Gastrocnemius medialis (tissue), 4 donors: ENCODE results near the gene KCNH2. TPM values are rescaled to one million over a fixed set of nuclear protein-coding genes. Genes with fewer than 3 reads are reported as not detected.

Experiments used
- ATAC-seq, 2 donors: fragments of 150-250 bp; one replicate each; pipeline ENCODE4 v1.9.1; 2016
- DNase-seq, 2 donors: peaks; one replicate each; pipeline ENCODE4 v3.0.0-alpha.2; 2019
- H3K27ac ChIP-seq, 4 donors: fragments of 200-600 bp; sonication (generic); 1 replicate in 1 of 4; 2 replicates in 3 of 4; pipeline ENCODE4 v1.5.1; 2016 to 2018; ENCODE audit warnings: mild to moderate bottlenecking in 2 of 4, moderate library complexity in 1 of 4
- H3K27me3 ChIP-seq, 3 donors: fragments of 200-600 bp; sonication (generic) in 2 of 3; 1 replicate in 1 of 3; 2 replicates in 2 of 3; pipeline versions ENCODE4 v1.5.1 to v1.6.0; 2016 to 2019; ENCODE audit warnings: mild to moderate bottlenecking in 1 of 3, moderate library complexity in 1 of 3
- H3K36me3 ChIP-seq, 2 donors: fragments of 200-600 bp; sonication (generic) in 1 of 2; one replicate each; pipeline ENCODE4 v1.5.1; 2017 to 2018
- H3K4me1 ChIP-seq, 2 donors: fragments of 200-600 bp; sonication (generic) in 1 of 2; one replicate each; pipeline ENCODE4 v1.5.1; 2016 to 2017; ENCODE audit warnings: mild to moderate bottlenecking in 2 of 2
- H3K4me3 ChIP-seq, 4 donors: fragments of 200-600 bp; sonication (generic) in 3 of 4; 1 replicate in 1 of 4; 2 replicates in 3 of 4; pipeline ENCODE4 v1.5.1; 2016 to 2019; ENCODE audit warnings: mild to moderate bottlenecking in 2 of 4
- H3K9me3 ChIP-seq, 3 donors: fragments of 200-600 bp; sonication (generic) in 2 of 3; 1 replicate in 1 of 3; 2 replicates in 2 of 3; pipeline ENCODE4 v1.5.1; 2016 to 2019
- POLR2A ChIP-seq, 2 donors: fragments of 450-650 bp; IDR thresholded peaks; one replicate each; pipeline ENCODE4 v1.6.1; 2017; ENCODE audit warnings: antibody characterized with exemption in 2 of 2, mild to moderate bottlenecking in 2 of 2, moderate library complexity in 2 of 2
- in situ Hi-C, 4 donors: fragments of 200-750 bp; cut with MboI; loops; one replicate each; pipeline versions ENCODE4 v1.15.0 to v1.8.0; 2017; ENCODE audit warnings: low sequenced_read_pairs in 4 of 4
- intact Hi-C: fragments of 100-400 bp; cut with DNase I; formaldehyde crosslinking; loops from one replicate; pipeline ENCODE4 v1.15.1; 2023; ENCODE audit warnings: low total_unique reads
- total RNA-seq, 4 donors: library from RNA; depleted of rRNA; stranded (reverse); fragments of >200 nt; gene quantifications; one replicate each; pipeline versions ENCODE4 v1.1.0 to v1.2.3, GENCODE V29; 2016
- TF ChIP-seq, protein P1 (sequence below), 5 experiments: fragments of 450-650 bp in 3 of 5; fragments of 200-600 bp in 2 of 5; sonication (generic) in 2 of 5; IDR thresholded peaks in 4 of 5; conservative IDR thresholded peaks in 1 of 5; 1 replicate in 4 of 5; 2 replicates in 1 of 5; pipeline ENCODE4 v1.5.1; 2016 to 2019; ENCODE audit warnings: antibody characterized with exemption in 5 of 5, mild to moderate bottlenecking in 3 of 5, moderate library complexity in 3 of 5

Gene KCNH2
- total RNA-seq, 4 donors from 2014 or later: 0.19 to 1.00 (median 0.46) TPM; not detected in 1

DNA sequence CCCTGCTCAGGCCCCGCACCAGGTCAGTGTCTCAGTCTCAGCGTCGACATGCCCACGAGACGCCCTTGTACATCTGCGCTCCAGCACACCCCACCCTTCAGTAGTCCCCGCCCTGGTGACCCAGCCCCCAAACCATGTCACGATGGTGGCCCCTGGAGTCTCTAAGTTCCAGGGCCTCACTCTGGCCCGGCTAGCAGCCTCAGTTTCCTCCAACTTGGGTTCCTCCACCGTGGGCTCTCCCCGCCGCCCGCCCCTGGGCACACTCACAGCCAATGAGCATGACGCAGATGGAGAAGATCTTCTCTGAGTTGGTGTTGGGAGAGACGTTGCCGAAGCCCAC, 27.0 kb downstream of the KCNH2 start:
- DNase-seq (no peak), ATAC-seq (no peak)
- Histone ChIP-seq H3K9me3 (no peaks in the 10 kb centered on the region), H3K4me3 (no peak overlapping the region), H3K4me1 (peaks cover 0 to 6% of the 10 kb centered on the region in 2 donors), H3K27ac (no peak overlapping the region), H3K36me3 (no peaks in the 10 kb centered on the region), H3K27me3 (no peaks in the 10 kb centered on the region)
- TF ChIP-seq POLR2A (IDR thresholded peaks at IDR 0.05): no peak
- TF ChIP-seq, protein P1, sequence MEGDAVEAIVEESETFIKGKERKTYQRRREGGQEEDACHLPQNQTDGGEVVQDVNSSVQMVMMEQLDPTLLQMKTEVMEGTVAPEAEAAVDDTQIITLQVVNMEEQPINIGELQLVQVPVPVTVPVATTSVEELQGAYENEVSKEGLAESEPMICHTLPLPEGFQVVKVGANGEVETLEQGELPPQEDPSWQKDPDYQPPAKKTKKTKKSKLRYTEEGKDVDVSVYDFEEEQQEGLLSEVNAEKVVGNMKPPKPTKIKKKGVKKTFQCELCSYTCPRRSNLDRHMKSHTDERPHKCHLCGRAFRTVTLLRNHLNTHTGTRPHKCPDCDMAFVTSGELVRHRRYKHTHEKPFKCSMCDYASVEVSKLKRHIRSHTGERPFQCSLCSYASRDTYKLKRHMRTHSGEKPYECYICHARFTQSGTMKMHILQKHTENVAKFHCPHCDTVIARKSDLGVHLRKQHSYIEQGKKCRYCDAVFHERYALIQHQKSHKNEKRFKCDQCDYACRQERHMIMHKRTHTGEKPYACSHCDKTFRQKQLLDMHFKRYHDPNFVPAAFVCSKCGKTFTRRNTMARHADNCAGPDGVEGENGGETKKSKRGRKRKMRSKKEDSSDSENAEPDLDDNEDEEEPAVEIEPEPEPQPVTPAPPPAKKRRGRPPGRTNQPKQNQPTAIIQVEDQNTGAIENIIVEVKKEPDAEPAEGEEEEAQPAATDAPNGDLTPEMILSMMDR (IDR thresholded peaks at IDR 0.05 in 4 of 5, conservative IDR thresholded peaks at IDR 0.05 in 1 of 5): no peak
- intact Hi-C loops (no loop called here), in situ Hi-C loops (no loop called here)

DNA sequence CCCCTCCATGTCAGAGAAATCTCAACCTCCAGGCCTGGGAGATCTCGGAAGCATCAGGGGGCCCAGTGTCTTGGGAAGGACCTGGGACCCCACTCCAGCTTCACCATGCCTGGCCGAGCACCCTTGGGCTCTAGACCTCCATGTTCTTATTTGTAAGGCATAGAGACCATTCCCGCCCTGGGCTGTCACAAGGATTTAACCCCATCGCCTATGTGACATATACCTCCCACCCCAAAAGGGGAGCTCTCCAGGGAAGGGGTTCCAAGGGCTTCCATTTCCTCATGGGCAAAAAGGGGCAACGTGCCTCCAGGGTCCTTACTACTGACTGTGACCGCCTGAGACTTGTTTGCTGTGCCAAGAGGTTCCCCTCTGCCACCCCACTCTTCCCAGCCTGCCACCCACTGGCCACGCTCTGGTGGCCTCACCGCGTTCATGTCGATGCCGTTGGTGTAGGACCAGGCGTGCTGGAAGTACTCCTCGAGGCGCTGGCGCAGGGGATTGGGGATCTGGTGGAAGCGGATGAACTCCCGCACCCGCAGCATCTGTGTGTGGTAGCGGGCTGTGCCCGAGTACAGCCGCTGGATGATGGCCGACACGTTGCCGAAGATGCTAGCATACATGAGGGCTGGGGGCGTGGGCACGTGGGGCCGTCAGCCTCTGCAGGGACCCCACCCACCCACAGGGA, 27.5 kb downstream of the KCNH2 start:
- H3K27me3 ChIP-seq: no peaks in the 10 kb centered on the region
- in situ Hi-C loops (no loop called here), intact Hi-C loops (no loop called here)
- H3K4me1 ChIP-seq: peaks cover 0 to 6% of the 10 kb centered on the region in 2 donors
- DNase-seq: no peak
- H3K27ac ChIP-seq: no peak overlapping the region
- no peaks in the 10 kb centered on the region for H3K36me3 ChIP-seq
- no peak overlapping the region for H3K4me3 ChIP-seq
- ATAC-seq: no peak
- TF ChIP-seq POLR2A (IDR thresholded peaks at IDR 0.05): no peak
- TF ChIP-seq, protein P1 (IDR thresholded peaks at IDR 0.05 in 4 of 5, conservative IDR thresholded peaks at IDR 0.05 in 1 of 5): no peak
- H3K9me3 ChIP-seq: no peaks in the 10 kb centered on the region

DNA sequence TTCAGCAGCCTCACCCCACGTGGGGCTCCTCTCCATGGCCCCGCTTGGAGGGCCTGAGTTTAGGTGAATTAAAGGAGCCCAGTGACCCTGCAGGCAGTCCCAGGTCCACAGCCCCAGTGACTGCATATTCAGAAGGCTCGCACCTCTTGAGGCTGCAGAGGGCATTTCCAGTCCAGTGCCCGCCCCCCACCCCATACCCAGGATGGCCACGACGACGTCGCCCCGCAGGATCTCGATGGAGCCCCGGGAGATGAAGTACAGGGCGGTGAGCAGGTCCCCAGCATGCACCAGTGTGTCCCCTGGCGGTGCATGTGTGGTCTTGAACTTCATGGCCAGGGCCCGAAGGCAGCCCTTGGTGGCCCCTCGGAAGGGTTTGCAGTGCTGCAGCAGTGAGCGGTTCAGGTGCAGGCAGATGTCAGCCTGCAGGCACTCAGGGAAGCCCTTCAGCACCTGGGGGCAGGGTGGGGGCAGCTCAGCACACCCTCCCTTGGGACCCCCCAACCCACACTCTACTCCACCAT, 28.1 kb downstream of the KCNH2 start:
- intact Hi-C loops: no loop called here
- H3K4me3 ChIP-seq: no peak overlapping the region
- no peaks in the 10 kb centered on the region for H3K36me3 ChIP-seq
- no peak for ATAC-seq
- no peak for DNase-seq
- H3K4me1 ChIP-seq: peaks cover 0 to under 1% of the 10 kb centered on the region in 2 donors
- no peak overlapping the region for H3K27ac ChIP-seq
- TF ChIP-seq, protein P1 (IDR thresholded peaks at IDR 0.05 in 4 of 5, conservative IDR thresholded peaks at IDR 0.05 in 1 of 5): no peak
- no peak for TF ChIP-seq POLR2A (IDR thresholded peaks at IDR 0.05)
- in situ Hi-C loops: no loop called here
- no peaks in the 10 kb centered on the region for H3K9me3 ChIP-seq
- no peaks in the 10 kb centered on the region for H3K27me3 ChIP-seq

DNA sequence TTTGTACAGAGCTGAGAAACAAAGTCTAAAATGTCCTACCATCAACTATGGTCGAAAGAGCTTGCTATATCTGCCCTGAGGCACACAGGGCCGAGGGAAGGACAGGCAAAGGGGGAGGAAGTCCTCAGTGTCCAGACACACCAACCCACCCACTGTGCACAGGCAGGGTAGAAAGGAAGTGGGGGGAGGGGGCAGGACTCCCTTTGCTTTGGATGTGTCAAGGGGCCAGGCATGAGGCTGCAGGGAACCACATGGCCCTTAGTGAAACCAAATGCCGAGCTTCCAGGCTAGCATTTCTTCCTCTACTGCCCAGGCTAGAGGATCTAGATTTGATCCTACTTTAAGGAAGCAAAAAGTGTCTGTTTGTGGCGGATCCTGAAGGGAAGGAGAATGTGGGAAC, 28.6 kb downstream of the KCNH2 start:
- DNase-seq (no peak), ATAC-seq (no peak)
- Histone ChIP-seq H3K4me3 (no peak overlapping the region), H3K27me3 (no peaks in the 10 kb centered on the region), H3K27ac (no peak overlapping the region), H3K4me1 (no peaks in the 10 kb centered on the region), H3K9me3 (no peaks in the 10 kb centered on the region), H3K36me3 (no peaks in the 10 kb centered on the region)
- in situ Hi-C loops (no loop called here), intact Hi-C loops (no loop called here)
- TF ChIP-seq, protein P1 (IDR thresholded peaks at IDR 0.05 in 4 of 5, conservative IDR thresholded peaks at IDR 0.05 in 1 of 5): no peak
- no peak for TF ChIP-seq POLR2A (IDR thresholded peaks at IDR 0.05)
